RWPE1 (cell line): ENCODE measurements around the gene UST.

Experiments
- CTCF ChIA-PET: fragments of 350-600 bp; sonication (Branson Sonifier 250); formaldehyde crosslinking; extraction: SDS; loops from one replicate; lab custom pipeline; 2021; lab: Yijun Ruan, JAX
- POLR2A ChIA-PET: fragments of 400-600 bp; formaldehyde crosslinking; extraction: SDS; loops from one replicate; lab custom pipeline; 2020; ENCODE audit warnings: antibody characterized with exemption; ENCODE audit not compliant: low non-redundant PET; lab: Yijun Ruan, JAX
- DNase-seq: peaks from one replicate; pipeline ENCODE4 v3.0.0; 2012; ENCODE audit warnings: low spot score
- H3K27ac ChIP-seq: fragments of 450-650 bp; 2 replicates; pipeline ENCODE4 v1.5.1; 2017
- CTCF ChIP-seq: fragments of 450-650 bp; conservative IDR thresholded peaks from 2 replicates; pipeline ENCODE4 v1.5.1; 2017; ENCODE audit warnings: low read depth, mild to moderate bottlenecking

The UST gene

DNA sequence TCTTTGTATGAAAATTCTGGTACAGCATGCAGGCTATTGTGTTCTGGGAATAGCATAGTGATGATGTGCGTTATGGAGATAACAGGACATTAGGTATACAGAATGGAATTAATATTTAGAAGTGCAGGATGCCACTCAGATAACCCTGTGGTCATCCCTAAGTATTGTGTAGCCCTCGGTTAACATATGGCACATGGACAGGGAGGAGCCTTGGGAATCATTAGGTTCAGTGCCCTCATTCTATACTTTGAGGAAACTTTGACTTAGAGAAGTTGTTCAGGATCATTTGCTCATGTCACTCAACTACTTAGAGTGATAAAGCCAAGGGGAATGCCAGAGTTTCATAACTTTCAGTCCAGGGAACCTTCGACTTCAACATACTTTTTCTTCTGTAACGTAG, 185.9 kb downstream of the UST start:
- TF ChIP-seq CTCF = no peak
- no peak overlapping the region for H3K27ac ChIP-seq
- ChIA-PET CTCF (no interaction called here), POLR2A (no interaction called here)
- no peak for DNase-seq

DNA sequence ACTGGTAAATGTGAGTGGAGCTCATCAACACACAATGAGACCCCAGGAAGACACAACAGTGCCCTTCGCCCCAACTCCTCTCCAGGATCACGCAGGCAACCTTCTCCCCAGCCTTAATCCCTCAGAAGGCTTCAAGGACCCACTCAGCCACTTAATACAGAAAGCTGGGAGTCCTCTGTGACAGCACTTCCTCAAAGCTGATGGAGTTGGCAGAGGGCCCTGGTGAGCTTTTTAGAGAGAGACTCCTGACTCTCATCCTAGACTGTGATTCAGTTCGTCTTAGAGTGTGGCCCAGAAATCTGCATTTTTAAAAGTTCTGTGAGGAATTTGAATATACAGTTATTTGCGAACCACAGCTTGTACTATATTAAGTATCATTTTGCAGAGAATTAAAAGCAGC, 187.7 kb downstream of the UST start:
- DNase-seq = no peak
- no peak for TF ChIP-seq CTCF
- ChIA-PET POLR2A (interaction anchor here (0.6 kb wide), 1 partner anchor 37 kb away, joined by 3 read pairs; no protein-coding TSS in a partner anchor), CTCF (no interaction called here)
- H3K27ac ChIP-seq = no peak overlapping the region

DNA sequence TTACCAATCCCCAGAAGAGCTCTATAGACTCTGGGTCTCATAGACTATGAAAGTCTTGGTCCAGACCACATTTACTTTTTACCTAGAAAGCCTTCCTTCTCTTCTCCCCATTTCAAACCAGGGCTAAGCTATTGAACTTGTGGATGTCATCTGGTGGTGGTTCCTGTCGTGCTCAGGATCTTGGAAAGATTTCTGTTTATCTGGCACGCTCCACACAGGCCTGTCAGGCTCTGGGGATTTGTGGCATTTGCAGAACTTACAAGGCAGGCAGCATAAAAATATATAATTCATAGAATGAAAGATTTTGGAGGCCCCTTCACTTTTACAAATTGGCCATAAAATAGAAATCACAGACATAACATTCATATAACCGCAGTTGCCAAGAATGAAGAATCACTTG, 188.1 kb downstream of the UST start:
- ChIA-PET POLR2A (interaction anchor here (0.6 kb wide), 1 partner anchor 36 kb away, joined by 3 read pairs; no protein-coding TSS in a partner anchor), CTCF (no interaction called here)
- H3K27ac ChIP-seq = no peak overlapping the region
- no peak for DNase-seq
- TF ChIP-seq CTCF = no peak

GRCh38 chr6:148935705-148936435, 189.0 kb downstream of the UST start:
- CTCF ChIA-PET = interaction anchor here (0.5 to 0.7 kb wide), 2 partner anchors 15 to 160 kb away, joined by 3 read pairs; no protein-coding TSS in a partner anchor

GRCh38 chr6:148943451-148943850, 196.6 kb downstream of the UST start:
- no peak for TF ChIP-seq CTCF
- CTCF ChIA-PET = no interaction called here
- no peak overlapping the region for H3K27ac ChIP-seq
- no peak for DNase-seq
- POLR2A ChIA-PET = no interaction called here

More at GRCh38 chr6:148935705-148936435, 189.0 kb downstream of the UST start:
- no peak overlapping the region for H3K27ac ChIP-seq
- peak; percentile 64 for DNase-seq
- no peak for TF ChIP-seq CTCF
- POLR2A ChIA-PET = no interaction called here

GRCh38 chr6:148944608-148945007, 197.8 kb downstream of the UST start:
- H3K27ac ChIP-seq = no peak overlapping the region
- ChIA-PET CTCF (interaction anchor here (0.6 to 0.9 kb wide), 2 partner anchors 239 to 384 kb away, joined by 3 to 4 read pairs; no protein-coding TSS in a partner anchor), POLR2A (no interaction called here)
- TF ChIP-seq CTCF = no peak
- DNase-seq = no peak
